AML-193 (cell line): ENCODE measurements around the gene ADD3.
"Not testable (repeated sequence)": the region's sequence is repeated elsewhere in the genome, so short reads cannot be mapped to it uniquely, and the experiment has no call there.

ENCODE experiments used
- DNase-seq, 2 experiments: peaks; one replicate each; lab custom pipeline; 2025; lab: John Stamatoyannopoulos, UW

ADD3 gene

GRCh38 chr10:110035070-110035921, 27.5 kb downstream of the ADD3 start:
- no peak for DNase-seq

- no peak for DNase-seq
Measured at GRCh38 chr10:110036640-110037039, 28.9 kb downstream of the ADD3 start.

DNA sequence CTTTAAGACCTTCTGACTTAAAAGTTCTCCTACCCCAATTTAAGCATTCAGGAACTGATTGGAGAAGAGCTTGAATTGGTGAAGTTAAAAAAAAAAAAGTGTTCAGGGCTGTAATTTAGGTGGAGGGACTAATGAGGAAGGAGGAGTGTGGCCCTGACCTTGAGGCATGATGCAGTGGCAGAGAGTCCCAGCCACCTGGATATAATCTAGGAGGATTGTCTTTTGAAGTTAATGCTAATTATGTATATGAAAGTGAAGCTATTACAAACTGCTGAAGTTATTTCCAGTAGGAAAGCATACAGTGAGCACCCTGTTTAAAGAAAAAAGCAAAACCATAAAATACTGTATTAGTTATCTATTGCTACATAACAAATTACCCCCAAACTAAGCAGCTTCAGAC, 31.5 kb downstream of the ADD3 start:
- no peak for DNase-seq

GRCh38 chr10:110040108-110040507, 32.3 kb downstream of the ADD3 start:
- no peak for DNase-seq

DNA sequence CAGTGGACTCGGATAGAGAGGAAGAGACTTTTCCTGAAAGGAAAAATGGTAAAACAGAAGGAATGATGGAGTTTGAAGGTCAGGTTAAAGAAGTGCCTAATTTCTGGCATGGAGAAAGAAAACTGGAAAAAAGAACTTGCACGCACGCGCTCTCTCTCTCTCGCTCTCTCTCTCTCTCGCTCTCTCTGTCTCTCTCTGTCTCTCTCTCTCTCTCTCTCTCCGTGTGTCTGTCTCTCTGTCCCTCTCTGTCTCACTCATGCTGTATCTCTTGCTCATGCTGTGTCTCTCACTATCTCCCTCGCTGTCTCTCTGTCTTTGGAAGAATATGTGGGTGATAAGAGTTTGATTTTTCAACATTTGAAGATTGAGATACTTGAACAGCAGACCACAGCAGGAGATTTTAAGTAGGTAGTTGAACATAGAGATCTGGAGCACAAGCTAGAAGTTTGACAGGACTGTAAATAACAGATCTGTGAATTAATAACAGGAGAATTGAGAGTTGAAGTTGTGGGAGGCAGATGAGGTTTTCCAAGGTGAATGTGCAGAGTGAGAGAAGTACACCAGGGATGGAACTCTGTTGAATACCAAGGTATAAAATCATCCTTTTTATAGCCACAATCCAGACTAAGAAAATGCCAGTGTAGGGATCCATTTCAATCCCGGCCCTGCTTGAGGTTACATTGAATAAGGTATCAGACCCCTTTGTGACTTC, 33.1 kb downstream of the ADD3 start:
- DNase-seq, result no peak

GRCh38 chr10:110041479-110041829, 33.7 kb downstream of the ADD3 start:
- DNase-seq, result no peak

- DNase-seq, result no peak
Measured at GRCh38 chr10:110042181-110042580, 34.4 kb downstream of the ADD3 start.

- no peak for DNase-seq
Measured at GRCh38 chr10:110042891-110043290, 35.1 kb downstream of the ADD3 start.

- DNase-seq, result no peak
Measured at GRCh38 chr10:110044681-110045080, 36.9 kb downstream of the ADD3 start.

- DNase-seq, result no peak
Measured at GRCh38 chr10:110045772-110046171, 38.0 kb downstream of the ADD3 start.

DNA sequence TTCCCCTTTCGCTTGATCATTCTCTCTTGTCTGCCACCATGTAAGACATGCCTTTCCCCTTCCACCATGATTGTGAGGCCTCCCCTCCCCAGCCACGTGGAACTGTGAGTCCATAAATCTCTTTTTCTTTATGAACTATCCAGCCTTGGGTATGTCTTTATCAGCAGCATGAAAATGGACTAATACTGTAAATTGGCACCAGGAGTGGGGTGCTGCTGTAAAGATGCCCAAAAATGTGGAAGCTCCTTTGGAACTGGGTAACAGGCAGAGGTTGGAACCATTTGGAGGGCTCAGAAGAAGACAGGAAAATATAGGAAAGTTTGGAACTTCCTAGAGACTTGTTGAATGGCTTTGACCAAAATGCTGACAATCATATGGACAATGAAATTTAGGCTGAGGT, 40.4 kb downstream of the ADD3 start:
- not testable (repeated sequence) for DNase-seq

GRCh38 chr10:110048781-110049180, 41.0 kb downstream of the ADD3 start:
- DNase-seq, result no peak

- not testable (repeated sequence) for DNase-seq
Measured at GRCh38 chr10:110049889-110050591, 42.3 kb downstream of the ADD3 start.

GRCh38 chr10:110051487-110051886, 43.7 kb downstream of the ADD3 start:
- no peak for DNase-seq

GRCh38 chr10:110052916-110053315, 45.1 kb downstream of the ADD3 start:
- DNase-seq, result no peak

DNA sequence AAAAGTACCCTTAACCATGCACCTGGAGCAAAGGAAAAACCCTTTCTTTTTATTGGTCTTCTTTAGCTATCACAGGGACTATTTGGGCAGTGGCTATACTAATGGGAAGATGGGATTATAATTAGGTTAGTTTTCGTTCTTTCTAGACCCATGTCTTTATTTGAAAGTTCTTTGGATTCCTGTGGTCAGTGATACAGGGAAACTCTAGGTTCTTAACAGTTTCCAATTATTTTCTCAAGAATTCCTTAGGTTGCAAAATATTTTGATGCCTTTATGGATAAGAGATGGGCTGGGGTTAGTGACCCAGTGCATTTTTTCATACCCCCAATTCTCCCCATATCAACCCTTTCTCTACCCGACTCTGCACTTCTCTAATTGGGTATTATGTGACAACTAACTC, 49.0 kb downstream of the ADD3 start:
- no peak for DNase-seq

DNA sequence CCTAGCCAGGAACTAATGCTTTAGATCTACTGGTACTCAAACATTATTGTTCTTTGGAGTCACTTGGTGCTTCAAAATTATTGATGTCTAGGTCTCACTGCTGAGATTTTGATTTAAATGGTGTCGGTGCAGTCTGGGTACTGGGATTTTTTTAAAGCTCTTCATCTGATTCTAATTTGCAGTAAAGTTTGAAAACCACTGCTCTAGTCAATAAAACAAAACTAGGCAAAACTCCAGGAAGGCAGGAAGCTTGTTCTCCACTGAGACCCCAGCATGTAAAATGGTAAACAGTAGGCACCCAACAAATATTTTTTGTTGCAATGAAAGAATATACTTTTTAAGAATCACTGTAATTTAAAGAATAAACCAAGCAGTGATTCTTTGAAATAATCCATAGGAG, 49.7 kb downstream of the ADD3 start:
- DNase-seq, result no peak

DNA sequence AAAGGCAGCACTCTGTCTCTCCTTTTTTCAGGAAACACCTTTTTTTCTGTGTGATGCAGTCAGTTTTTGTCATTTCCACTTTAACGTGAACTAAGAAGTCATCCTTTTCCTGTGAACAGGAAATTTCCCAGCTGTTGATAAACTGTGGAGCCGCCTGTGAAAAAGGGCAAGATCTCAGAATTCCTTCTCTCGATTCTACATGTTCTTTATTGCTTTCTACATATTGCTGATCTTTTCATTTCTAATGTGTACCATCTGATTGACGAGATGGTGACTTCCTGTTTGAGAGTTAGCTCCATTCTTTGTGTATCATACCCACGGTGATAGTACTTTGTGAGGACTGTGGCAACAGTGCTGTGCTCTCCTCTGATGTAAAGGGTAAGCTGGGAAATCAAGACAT, 50.4 kb downstream of the ADD3 start:
- no peak for DNase-seq

DNA sequence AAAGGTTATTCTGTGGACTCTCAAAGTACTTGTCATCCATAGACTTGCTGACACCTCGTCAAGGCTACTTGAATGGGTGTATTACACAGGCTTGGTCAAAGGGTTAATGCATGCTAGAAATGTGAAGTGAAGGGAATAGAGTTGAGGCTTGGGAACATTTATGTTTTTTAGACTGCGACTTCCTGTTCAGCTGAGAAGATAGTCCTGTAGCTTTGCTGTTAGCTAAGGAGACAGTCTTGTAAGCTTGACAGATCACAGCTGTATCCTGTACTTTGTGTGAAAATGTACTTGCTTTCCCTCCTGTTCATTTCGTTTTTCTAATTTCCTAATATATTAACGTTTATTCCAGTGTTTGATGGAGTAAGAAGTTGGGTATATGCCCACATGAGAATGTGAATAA, 52.1 kb downstream of the ADD3 start:
- DNase-seq, result no peak

DNA sequence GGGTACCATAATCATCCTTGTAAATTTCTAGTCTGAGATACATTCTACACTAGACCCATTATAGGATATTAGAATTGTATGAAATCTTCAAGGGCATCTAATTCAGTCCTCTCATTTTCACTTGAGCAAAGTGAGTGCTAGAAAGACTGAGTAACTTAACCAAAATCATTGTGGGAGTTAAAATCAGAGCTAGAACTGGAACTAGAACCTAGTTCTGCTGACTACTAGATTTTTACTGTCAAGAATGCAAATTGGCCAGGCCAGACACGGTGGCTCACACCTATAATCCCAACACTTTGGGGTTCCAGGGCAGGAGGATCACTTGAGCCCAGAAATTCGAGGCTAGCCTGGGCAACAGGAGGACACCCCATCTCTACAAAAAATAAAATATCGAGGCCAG, 53.9 kb downstream of the ADD3 start:
- no peak for DNase-seq

- no peak for DNase-seq
Measured at GRCh38 chr10:110065269-110065668, 57.5 kb downstream of the ADD3 start.

DNA sequence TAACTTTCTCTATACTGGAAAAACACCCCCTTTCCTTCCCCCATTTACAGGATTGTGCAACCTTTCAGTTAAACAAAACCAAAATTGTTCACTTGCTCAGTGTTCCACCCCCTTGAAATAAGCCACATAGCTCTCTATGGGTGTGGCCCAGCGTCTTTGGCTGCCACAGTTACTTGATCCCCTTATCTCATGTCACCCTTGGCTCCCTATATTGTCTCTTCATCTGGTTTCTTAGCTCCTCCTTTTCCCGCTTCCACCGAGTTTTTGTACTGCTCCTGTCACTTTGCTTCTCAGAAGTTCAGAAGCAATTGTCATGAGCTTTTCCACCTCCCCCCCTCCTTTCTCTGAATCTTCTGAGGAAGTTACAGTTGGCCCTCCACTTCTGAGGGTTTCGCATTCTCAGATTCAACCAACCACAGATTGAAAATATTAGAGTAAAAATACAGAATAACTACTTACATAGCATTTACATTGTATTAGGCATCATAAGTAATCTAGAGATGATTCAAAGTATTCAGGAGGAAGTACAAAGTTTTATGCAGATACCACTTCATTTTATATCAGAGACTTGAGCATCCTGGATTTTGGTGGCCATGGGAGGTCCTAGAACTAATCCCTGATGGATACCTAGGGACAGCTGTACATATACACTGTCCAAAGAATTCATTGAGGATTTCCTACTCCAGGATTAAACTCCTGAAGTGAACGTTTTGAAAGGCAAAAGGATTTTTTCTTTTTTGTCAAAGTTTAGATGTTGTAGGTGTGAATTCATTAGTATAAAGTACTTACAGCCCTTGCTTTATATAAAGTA, 60.4 kb downstream of the ADD3 start:
- peak in 1 of 2 experiments; percentile 9 for DNase-seq
